Pancreas (tissue), 10 donors: Measurements from ENCODE around the gene ADAT3. TPM values are rescaled to one million over a fixed set of nuclear protein-coding genes. Genes with fewer than 3 reads are reported as not detected.

ENCODE experiments used
- ATAC-seq, 4 donors: fragments of 200-7000 bp; cut with Tn5 transposase; one replicate each; pipeline versions ENCODE4 v1.8.0 to v1.9.1; 2020; ENCODE audit warnings: mild to moderate bottlenecking in 4 of 4, moderate library complexity in 4 of 4
- DNase-seq, 6 donors: peaks; one replicate each; pipeline ENCODE4 v3.0.0-alpha.2; 2020
- FAIRE-seq: peaks from 2 replicates; lab custom pipeline; 2012; peaks lifted over from hg19 to GRCh38; lab: Jason Lieb, UNC
- H3K27ac ChIP-seq, 4 donors: fragments of 200-600 bp; sonication (generic); 1 replicate in 3 of 4; 2 replicates in 1 of 4; pipeline versions ENCODE4 v1.5.0 to v1.8.0; 2020
- H3K27me3 ChIP-seq, 4 donors: fragments of 200-600 bp; one replicate each; pipeline ENCODE4 v1.8.0; 2021
- H3K36me3 ChIP-seq, 3 donors: fragments of 200-600 bp; sonication (generic) in 1 of 3; one replicate each; pipeline versions ENCODE4 v1.5.0 to v1.8.0; 2020 to 2021
- H3K4me1 ChIP-seq, 3 donors: fragments of 200-600 bp; one replicate each; pipeline ENCODE4 v1.8.0; 2021
- H3K4me3 ChIP-seq, 4 donors: fragments of 200-600 bp; sonication (generic) in 2 of 4; one replicate each; pipeline versions ENCODE4 v1.5.0 to v1.8.0; 2020 to 2021
- H3K9me3 ChIP-seq, 4 donors: fragments of 200-600 bp; one replicate each; pipeline ENCODE4 v1.8.0; 2021
- WGBS, 2 donors: extraction: QIAGEN DNeasy Blood & Tissue Kit; methylation state at CpG; one replicate each; pipeline ENCODE4 v1.1.7; 2013; 5-methylcytosine and 5-hydroxymethylcytosine counted together
- intact Hi-C, 3 donors: fragments of 100-400 bp; cut with DNase I; formaldehyde crosslinking; loops; one replicate each; pipeline versions ENCODE4 v1.11.1 to v1.14.2; 2022
- polyA plus RNA-seq, 2 donors: library from polyadenylated mRNA; stranded (reverse); fragments of 200-250 nt; gene quantifications; one replicate each; pipeline ENCODE4 v1.2.3, GENCODE V29; 2013
- total RNA-seq, 6 donors: library from RNA; stranded (reverse); fragmentation: NEBNext Ultra II Directional in 4 of 6; extraction: Animal tissue kit (Norgen Biotek cat#: 25700) in 4 of 6; gene quantifications; one replicate each; pipeline versions ENCODE4 v1.2.1 to v1.2.4, GENCODE V29; 2021 to 2023
- TF ChIP-seq, protein P1 (sequence below), 4 donors: fragments of 200-600 bp; sonication (generic) in 3 of 4; IDR thresholded peaks; one replicate each; pipeline versions ENCODE4 v1.5.0 to v1.8.0; 2021; ENCODE audit warnings: antibody characterized with exemption in 4 of 4
- donor health status: healthy with polysubstance abuse.
- donor health status: DM: no; HTN: no; CAD: no; lungs with moderate emphysema.
- donor health status: DM: no; HTN: no; CAD: no.
- donor health status: control.
- donor health status: control.
- donor health status: Bipolar disorder and iron deficiency.
- donor health status: DM: yes; HTN: yes; CAD: no.
- donor health status: DM: no; HTN: no; CAD: no.
- donor health status: DM: no; HTN: no; CAD: no.
- donor health status: DM: yes; HTN: yes; CAD: no.

The ADAT3 gene
- total and polyA plus RNA-seq, 8 donors, result 2.0 to 10.1 (median 5.0) TPM

DNA sequence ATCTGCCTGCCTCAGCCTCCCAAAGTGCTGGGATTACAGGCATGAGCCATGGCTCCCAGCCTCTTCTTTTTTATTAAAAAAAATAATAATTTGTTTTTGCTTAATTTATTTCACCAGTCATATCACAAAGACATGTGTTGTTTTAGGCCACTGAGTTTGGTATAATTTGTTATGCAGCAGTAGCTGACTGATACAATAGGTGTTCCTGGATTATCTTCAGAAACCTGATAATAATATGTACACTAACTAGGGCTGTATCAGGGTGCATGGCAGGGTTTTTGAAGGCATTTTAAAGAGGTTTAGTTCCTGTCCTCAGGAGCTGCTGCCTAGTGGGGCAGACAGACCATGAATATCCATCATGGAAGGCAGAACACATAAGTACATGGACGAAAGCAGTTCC, 26.2 kb downstream of the ADAT3 start:
- 86 to 89% methylated on average over 1 of the region's 1 CpG for WGBS, 2 donors
- no peaks in the 10 kb centered on the region for H3K27me3 ChIP-seq
- FAIRE-seq (no peak), DNase-seq (no peak), ATAC-seq (no peak)
- no peaks in the 10 kb centered on the region for H3K36me3 ChIP-seq
- TF ChIP-seq, protein P1, sequence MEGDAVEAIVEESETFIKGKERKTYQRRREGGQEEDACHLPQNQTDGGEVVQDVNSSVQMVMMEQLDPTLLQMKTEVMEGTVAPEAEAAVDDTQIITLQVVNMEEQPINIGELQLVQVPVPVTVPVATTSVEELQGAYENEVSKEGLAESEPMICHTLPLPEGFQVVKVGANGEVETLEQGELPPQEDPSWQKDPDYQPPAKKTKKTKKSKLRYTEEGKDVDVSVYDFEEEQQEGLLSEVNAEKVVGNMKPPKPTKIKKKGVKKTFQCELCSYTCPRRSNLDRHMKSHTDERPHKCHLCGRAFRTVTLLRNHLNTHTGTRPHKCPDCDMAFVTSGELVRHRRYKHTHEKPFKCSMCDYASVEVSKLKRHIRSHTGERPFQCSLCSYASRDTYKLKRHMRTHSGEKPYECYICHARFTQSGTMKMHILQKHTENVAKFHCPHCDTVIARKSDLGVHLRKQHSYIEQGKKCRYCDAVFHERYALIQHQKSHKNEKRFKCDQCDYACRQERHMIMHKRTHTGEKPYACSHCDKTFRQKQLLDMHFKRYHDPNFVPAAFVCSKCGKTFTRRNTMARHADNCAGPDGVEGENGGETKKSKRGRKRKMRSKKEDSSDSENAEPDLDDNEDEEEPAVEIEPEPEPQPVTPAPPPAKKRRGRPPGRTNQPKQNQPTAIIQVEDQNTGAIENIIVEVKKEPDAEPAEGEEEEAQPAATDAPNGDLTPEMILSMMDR (IDR thresholded peaks at IDR 0.05), result no peak
- H3K27ac ChIP-seq, result no peak overlapping the region
- H3K9me3 ChIP-seq, result no peaks in the 10 kb centered on the region
- H3K4me1 ChIP-seq, result peaks cover 0 to 4% (median 0%) of the 10 kb centered on the region in 3 donors
- no peak overlapping the region for H3K4me3 ChIP-seq
- intact Hi-C loops, result loop anchor here in 1 of 3 donors (10.0 kb wide), 1 partner anchor 133 kb away; no protein-coding TSS in a partner anchor

DNA sequence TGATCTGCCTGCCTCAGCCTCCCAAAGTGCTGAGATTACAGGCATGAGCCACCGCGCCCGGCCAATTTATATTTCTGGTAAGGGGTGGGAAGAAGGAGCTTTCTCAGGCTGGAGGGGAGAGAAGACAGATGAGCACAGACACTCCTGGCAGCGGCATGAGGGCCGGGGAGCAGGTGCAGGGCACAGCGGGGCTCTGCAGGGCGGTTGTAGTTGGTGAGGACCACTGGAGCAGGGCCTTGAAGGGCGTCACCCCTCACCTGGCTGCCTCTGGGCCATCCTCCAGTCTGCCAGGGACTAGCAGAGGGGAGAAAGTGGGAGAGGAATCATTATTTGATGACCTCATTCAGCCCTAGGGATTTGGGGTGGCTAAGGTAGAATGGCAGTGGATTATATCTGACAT, 27.2 kb downstream of the ADAT3 start:
- H3K27me3 ChIP-seq, result no peaks in the 10 kb centered on the region
- no peak overlapping the region for H3K4me3 ChIP-seq
- H3K27ac ChIP-seq, result no peak overlapping the region
- intact Hi-C loops, result loop anchor here in 1 of 3 donors (10.0 kb wide), 1 partner anchor 132 kb away; no protein-coding TSS in a partner anchor
- ATAC-seq (no peak), FAIRE-seq (no peak), DNase-seq (no peak)
- no peaks in the 10 kb centered on the region for H3K36me3 ChIP-seq
- no peaks in the 10 kb centered on the region for H3K9me3 ChIP-seq
- TF ChIP-seq, protein P1 (IDR thresholded peaks at IDR 0.05), result no peak
- WGBS, 2 donors, result 89% methylated on average over 8 of the region's 8 CpGs
- peaks cover 0 to 4% (median 0%) of the 10 kb centered on the region in 3 donors for H3K4me1 ChIP-seq

GRCh38 chr19:1933244-1933643, 28.0 kb downstream of the ADAT3 start:
- TF ChIP-seq, protein P1 (IDR thresholded peaks at IDR 0.05), result no peak
- DNase-seq (no peak), ATAC-seq (no peak), FAIRE-seq (no peak)
- no peaks in the 10 kb centered on the region for H3K27me3 ChIP-seq
- H3K4me1 ChIP-seq, result peaks cover 0 to 4% (median 0%) of the 10 kb centered on the region in 3 donors
- intact Hi-C loops, result loop anchor here in 1 of 3 donors (10.0 kb wide), 1 partner anchor 132 kb away; no protein-coding TSS in a partner anchor
- H3K9me3 ChIP-seq, result no peaks in the 10 kb centered on the region
- H3K27ac ChIP-seq, result no peak overlapping the region
- no peaks in the 10 kb centered on the region for H3K36me3 ChIP-seq
- H3K4me3 ChIP-seq, result no peak overlapping the region
- WGBS, 2 donors, result 58 to 70% methylated on average over 7 of the region's 7 CpGs

DNA sequence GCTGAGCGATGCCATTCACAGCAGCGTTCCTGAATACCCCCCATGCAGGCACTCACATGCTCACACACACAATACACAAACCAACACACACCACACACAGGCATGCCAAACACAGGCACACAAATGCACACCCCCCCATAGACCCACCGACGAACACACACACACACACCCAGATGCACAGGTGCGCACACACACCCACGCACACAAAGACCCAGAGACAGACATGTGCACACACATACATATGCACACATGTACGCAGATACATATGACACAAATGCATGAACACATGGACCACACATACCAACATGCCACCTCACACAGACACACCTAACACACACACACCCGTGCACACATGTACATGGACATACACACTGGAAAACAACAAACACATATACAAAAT, 28.7 kb downstream of the ADAT3 start:
- no peak for DNase-seq
- H3K4me1 ChIP-seq, result peaks cover 0 to 4% (median 0%) of the 10 kb centered on the region in 3 donors
- no peak overlapping the region for H3K27ac ChIP-seq
- no peaks in the 10 kb centered on the region for H3K27me3 ChIP-seq
- 80 to 89% methylated on average over 8 of the region's 8 CpGs for WGBS, 2 donors
- no peak for ATAC-seq
- H3K4me3 ChIP-seq, result no peak overlapping the region
- H3K9me3 ChIP-seq, result no peaks in the 10 kb centered on the region
- TF ChIP-seq, protein P1 (IDR thresholded peaks at IDR 0.05), result no peak
- no peaks in the 10 kb centered on the region for H3K36me3 ChIP-seq
- intact Hi-C loops, result loop anchor here in 1 of 3 donors (10.0 kb wide), 1 partner anchor 131 kb away; no protein-coding TSS in a partner anchor
- no peak for FAIRE-seq

GRCh38 chr19:1935484-1936208, 30.4 kb downstream of the ADAT3 start:
- Histone ChIP-seq H3K27me3 (no peaks in the 10 kb centered on the region), H3K36me3 (no peaks in the 10 kb centered on the region), H3K4me1 (peaks cover 0 to 5% (median 0%) of the 10 kb centered on the region in 3 donors), H3K27ac (no peak overlapping the region), H3K9me3 (no peaks in the 10 kb centered on the region), H3K4me3 (no peak overlapping the region)
- WGBS, 2 donors, result 36 to 44% methylated on average over 11 of the region's 11 CpGs
- TF ChIP-seq, protein P1 (IDR thresholded peaks at IDR 0.05), result no peak
- intact Hi-C loops, result loop anchor here in 1 of 3 donors (10.0 kb wide), 1 partner anchor 129 kb away; no protein-coding TSS in a partner anchor
- FAIRE-seq (no peak), DNase-seq (no peak), ATAC-seq (peak in 2 of 4 donors; percentile 8 to 11)
